Ovary (tissue), 9 donors: Measurements from ENCODE around the gene TMEM182. TPM values are rescaled to one million over a fixed set of nuclear protein-coding genes. Genes with fewer than 3 reads are reported as not detected.

ENCODE experiments used
- DNase-seq, 5 donors: peaks; one replicate each; pipeline ENCODE4 v3.0.0-alpha.2; 2019 to 2020
- H3K27ac ChIP-seq, 2 donors: fragments of 200-600 bp; one replicate each; pipeline versions ENCODE4 v1.5.1 to v1.8.0; 2019 to 2022
- H3K27me3 ChIP-seq: fragments of 200-600 bp; one replicate; pipeline ENCODE4 v1.8.0; 2022
- H3K36me3 ChIP-seq: fragments of 200-600 bp; sonication (generic); one replicate; pipeline ENCODE4 v1.5.1; 2019
- H3K4me1 ChIP-seq: one replicate; pipeline ENCODE4 v1.8.1; 2013; ENCODE audit warnings: mild to moderate bottlenecking, moderate library complexity; ENCODE audit not compliant: insufficient read depth
- H3K4me3 ChIP-seq: fragments of 200-600 bp; sonication (generic); one replicate; pipeline ENCODE4 v1.5.1; 2017
- H3K9me3 ChIP-seq, 2 donors: fragments of 200-600 bp in 1 of 2; sonication (generic) in 1 of 2; one replicate each; pipeline versions ENCODE4 v1.5.1 to v1.8.1; 2013 to 2019; ENCODE audit warnings: mild to moderate bottlenecking in 1 of 2, moderate library complexity in 1 of 2
- EP300 ChIP-seq: sonication (generic); formaldehyde crosslinking; IDR thresholded peaks from one replicate; pipeline ENCODE4 v1.6.1; 2017; ENCODE audit warnings: antibody characterized with exemption
- POLR2A ChIP-seq: fragments of 450-650 bp; IDR thresholded peaks from one replicate; pipeline ENCODE4 v1.6.1; 2017; ENCODE audit warnings: antibody characterized with exemption, mild to moderate bottlenecking, moderate library complexity
- WGBS, 3 donors: extraction: QIAGEN DNeasy Blood & Tissue Kit in 1 of 3; methylation state at CpG; one replicate each; pipeline versions ENCODE4 v1.1.5 to v1.1.7; 2013 to 2017; 5-methylcytosine and 5-hydroxymethylcytosine counted together
- intact Hi-C, 4 donors: fragments of 100-400 bp; cut with DNase I; formaldehyde crosslinking; loops; one replicate each; pipeline versions ENCODE4 v1.11.0 to v1.15.1; 2022 to 2023
- polyA plus RNA-seq, 2 donors: library from polyadenylated mRNA; stranded (reverse); fragments of 200-250 nt in 1 of 2; fragments of 350-450 nt in 1 of 2; fragmentation: Illumina TruSeq in 1 of 2; extraction: RNeasy Lipid Tissue Mini Kit (QIAGEN cat#74804) in 1 of 2; gene quantifications; one replicate each; pipeline ENCODE4 v1.2.3, GENCODE V29; 2013 to 2014
- total RNA-seq, 7 donors: library from RNA; depleted of rRNA in 2 of 7; stranded (reverse); fragments of >200 nt in 2 of 7; fragmentation: NEBNext Ultra II Directional in 3 of 7; extraction: Animal tissue kit (Norgen Biotek cat#: 25700) in 3 of 7; gene quantifications; one replicate each; pipeline versions ENCODE4 v1.1.0 to v1.2.4, GENCODE V29; 2016 to 2023
- TF ChIP-seq, protein P1 (sequence below), 3 donors: fragments of 450-650 bp in 2 of 3; fragments of 200-600 bp in 1 of 3; IDR thresholded peaks; one replicate each; pipeline versions ENCODE4 v1.5.1 to v1.8.0; 2016 to 2022; ENCODE audit warnings: antibody characterized with exemption in 3 of 3, mild to moderate bottlenecking in 1 of 3
- donor health status: DM: no; HTN: no; CAD: no; lungs with moderate emphysema.
- donor health status: DM: no; HTN: no; CAD: no.
- donor health status: Bipolar disorder and iron deficiency.
- donor health status: DM: yes; HTN: yes; CAD: no.
- donor health status: DM: no; HTN: no; CAD: no.
- donor health status: DM: yes; HTN: yes; CAD: no.

The TMEM182 gene
- total and polyA plus RNA-seq, 9 donors = 0.91 to 4.0 (median 2.3) TPM

DNA sequence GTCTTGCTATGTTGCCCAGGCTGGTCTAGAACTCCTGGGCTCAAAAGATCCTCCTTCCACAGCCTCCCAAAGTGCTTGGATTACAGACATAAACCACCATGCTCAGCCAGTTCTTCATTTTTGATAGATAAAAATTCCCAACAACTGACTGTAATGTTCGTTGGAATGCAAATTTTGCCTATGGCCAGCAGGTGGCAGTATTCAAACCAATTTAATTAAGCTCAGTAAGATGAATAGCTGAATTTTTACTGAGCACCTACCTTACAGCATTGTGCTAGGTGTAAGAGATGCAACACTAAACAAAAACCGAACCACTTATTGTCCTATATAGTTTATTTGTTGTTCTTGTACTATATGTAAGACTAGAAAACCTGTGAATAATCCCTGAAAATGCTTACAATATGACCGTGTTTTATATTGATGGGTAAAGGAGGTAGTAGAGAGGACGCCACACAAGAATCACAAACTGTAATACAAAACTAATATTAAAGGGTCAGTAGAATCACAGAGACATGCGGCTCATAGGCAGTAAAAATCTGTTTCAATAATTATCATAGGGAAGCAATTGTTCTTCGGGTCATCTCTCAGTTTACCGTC, 8.2 kb upstream of the TMEM182 start:
- intact Hi-C loops = no loop called here
- H3K4me3 ChIP-seq = no peak overlapping the region
- no peak for DNase-seq
- H3K36me3 ChIP-seq = no peaks in the 10 kb centered on the region
- no peaks in the 10 kb centered on the region for H3K4me1 ChIP-seq
- 72 to 74% (median 73%) methylated on average over 7 of the region's 7 CpGs for WGBS, 3 donors
- no peak overlapping the region for H3K27ac ChIP-seq
- H3K9me3 ChIP-seq = no peaks in the 10 kb centered on the region
- no peaks in the 10 kb centered on the region for H3K27me3 ChIP-seq
- TF ChIP-seq, protein P1, sequence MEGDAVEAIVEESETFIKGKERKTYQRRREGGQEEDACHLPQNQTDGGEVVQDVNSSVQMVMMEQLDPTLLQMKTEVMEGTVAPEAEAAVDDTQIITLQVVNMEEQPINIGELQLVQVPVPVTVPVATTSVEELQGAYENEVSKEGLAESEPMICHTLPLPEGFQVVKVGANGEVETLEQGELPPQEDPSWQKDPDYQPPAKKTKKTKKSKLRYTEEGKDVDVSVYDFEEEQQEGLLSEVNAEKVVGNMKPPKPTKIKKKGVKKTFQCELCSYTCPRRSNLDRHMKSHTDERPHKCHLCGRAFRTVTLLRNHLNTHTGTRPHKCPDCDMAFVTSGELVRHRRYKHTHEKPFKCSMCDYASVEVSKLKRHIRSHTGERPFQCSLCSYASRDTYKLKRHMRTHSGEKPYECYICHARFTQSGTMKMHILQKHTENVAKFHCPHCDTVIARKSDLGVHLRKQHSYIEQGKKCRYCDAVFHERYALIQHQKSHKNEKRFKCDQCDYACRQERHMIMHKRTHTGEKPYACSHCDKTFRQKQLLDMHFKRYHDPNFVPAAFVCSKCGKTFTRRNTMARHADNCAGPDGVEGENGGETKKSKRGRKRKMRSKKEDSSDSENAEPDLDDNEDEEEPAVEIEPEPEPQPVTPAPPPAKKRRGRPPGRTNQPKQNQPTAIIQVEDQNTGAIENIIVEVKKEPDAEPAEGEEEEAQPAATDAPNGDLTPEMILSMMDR (IDR thresholded peaks at IDR 0.05) = peak in 1 of 3 donors; percentile 48
- no peak for TF ChIP-seq EP300

DNA sequence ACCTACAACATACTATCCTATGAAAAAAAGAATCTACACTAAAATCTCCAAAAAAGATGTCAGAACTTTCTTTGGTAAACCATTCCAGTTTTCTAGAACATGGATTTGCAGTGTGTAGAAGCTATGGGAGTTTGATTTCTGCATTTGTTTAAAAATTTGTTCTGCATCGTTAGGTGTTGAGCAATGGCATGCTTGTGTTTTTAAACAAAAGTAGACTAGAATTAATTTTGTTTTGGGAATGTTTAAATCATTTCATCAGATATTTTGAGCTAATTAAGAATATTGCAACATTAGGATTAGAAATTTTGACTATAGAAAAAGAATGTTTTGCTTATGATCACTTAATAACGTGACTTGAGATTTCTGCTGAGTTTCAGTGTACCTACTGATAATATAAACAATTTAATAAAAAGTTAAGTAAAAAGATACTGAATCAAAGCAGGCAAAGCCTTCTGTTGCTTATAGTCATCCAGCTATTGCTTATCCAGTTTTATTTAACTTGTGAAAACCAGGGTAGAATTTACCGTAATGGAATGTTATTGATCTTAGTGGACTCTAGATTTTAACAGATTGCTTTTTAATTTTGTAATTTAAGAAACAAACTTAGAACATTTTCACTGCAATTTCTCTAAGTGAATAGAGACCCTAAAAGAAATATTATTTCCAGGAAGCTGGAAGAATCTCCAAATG, 7.2 kb upstream of the TMEM182 start:
- no peak for DNase-seq
- H3K36me3 ChIP-seq = no peaks in the 10 kb centered on the region
- no peak overlapping the region for H3K4me3 ChIP-seq
- H3K4me1 ChIP-seq = no peaks in the 10 kb centered on the region
- H3K27ac ChIP-seq = no peak overlapping the region
- TF ChIP-seq, protein P1 (IDR thresholded peaks at IDR 0.05) = no peak
- TF ChIP-seq POLR2A (no peak), EP300 (no peak)
- intact Hi-C loops = no loop called here
- H3K27me3 ChIP-seq = no peaks in the 10 kb centered on the region
- H3K9me3 ChIP-seq = no peaks in the 10 kb centered on the region
- WGBS, 3 donors = 28 to 45% (median 40%) methylated on average over 3 of the region's 3 CpGs

DNA sequence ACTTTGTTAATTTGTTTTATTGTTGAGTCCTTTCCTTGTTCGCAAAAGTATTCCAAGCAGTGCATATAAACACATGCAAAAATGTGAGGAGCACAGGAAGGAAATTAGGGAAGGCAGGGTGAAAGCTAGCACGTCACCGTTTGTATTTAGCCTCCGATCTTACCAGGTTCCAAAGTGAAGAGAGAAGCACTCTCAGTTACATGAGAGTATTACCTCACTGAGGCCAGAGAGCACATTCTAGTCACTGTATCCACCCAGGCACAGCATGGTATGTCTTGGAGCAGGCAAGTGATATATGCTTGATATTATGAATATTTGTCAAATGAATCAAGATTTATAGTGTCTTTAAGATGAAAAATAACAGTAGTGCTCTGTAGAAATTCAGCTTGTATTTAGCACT, 6.5 kb upstream of the TMEM182 start:
- no peak overlapping the region for H3K4me3 ChIP-seq
- no peaks in the 10 kb centered on the region for H3K4me1 ChIP-seq
- no peaks in the 10 kb centered on the region for H3K36me3 ChIP-seq
- 59 to 77% (median 60%) methylated on average over 4 of the region's 4 CpGs for WGBS, 3 donors
- intact Hi-C loops = no loop called here
- H3K27me3 ChIP-seq = no peaks in the 10 kb centered on the region
- TF ChIP-seq EP300 (no peak), POLR2A (no peak)
- TF ChIP-seq, protein P1 (IDR thresholded peaks at IDR 0.05) = no peak
- no peak overlapping the region for H3K27ac ChIP-seq
- no peaks in the 10 kb centered on the region for H3K9me3 ChIP-seq
- DNase-seq = no peak

DNA sequence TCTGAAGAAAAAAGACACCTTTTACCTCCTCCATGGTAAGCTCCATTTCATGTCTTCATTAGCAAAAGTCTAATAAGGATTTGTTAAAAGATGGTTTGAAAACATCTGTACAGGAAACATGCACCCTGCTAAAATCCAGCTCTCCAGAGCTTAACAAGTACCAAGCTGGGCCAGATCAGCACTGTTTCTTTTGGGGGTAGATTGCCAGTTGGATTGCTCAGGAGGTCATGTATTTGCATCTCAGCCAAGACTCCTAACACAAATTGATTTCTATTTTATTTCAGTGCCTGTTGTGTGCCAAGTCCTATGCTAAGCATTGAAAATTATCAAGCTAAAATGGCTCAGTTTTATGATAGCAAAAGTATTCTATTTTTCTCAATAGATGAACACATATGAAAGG, 3.4 kb upstream of the TMEM182 start:
- TF ChIP-seq, protein P1 (IDR thresholded peaks at IDR 0.05) = no peak
- no peak for TF ChIP-seq POLR2A
- TF ChIP-seq EP300 = no peak
- no peaks in the 10 kb centered on the region for H3K4me1 ChIP-seq
- H3K9me3 ChIP-seq = no peaks in the 10 kb centered on the region
- no peak for DNase-seq
- H3K4me3 ChIP-seq = no peak overlapping the region
- intact Hi-C loops = no loop called here
- no peaks in the 10 kb centered on the region for H3K36me3 ChIP-seq
- H3K27ac ChIP-seq = no peak overlapping the region
- no peaks in the 10 kb centered on the region for H3K27me3 ChIP-seq
